DMS 273 treated with DMSO at 0.1 percent for 48 hours (cell line): Measurements from ENCODE around the gene PTEN.

Experiments
- DNase-seq: peaks from one replicate; lab custom pipeline; 2025; lab: John Stamatoyannopoulos, UW

The PTEN gene

GRCh38 chr10:87976101-87976743, 112.8 kb downstream of the PTEN start:
- no peak for DNase-seq

- no peak for DNase-seq
These were observed 114.7 kb downstream of the PTEN start for GRCh38 chr10:87978166-87978565.

- DNase-seq: no peak
These were observed 116.4 kb downstream of the PTEN start for GRCh38 chr10:87979847-87980246.

- no peak for DNase-seq
These were observed 120.3 kb downstream of the PTEN start for GRCh38 chr10:87983716-87984115.

- DNase-seq: no peak
These were observed 123.8 kb downstream of the PTEN start for GRCh38 chr10:87987206-87987605.

- no peak for DNase-seq
These were observed 128.5 kb downstream of the PTEN start for GRCh38 chr10:87991946-87992345.

GRCh38 chr10:88004451-88004850, 141.0 kb downstream of the PTEN start:
- no peak for DNase-seq

- no peak for DNase-seq
These were observed 142.8 kb downstream of the PTEN start for GRCh38 chr10:88006261-88006660.

- DNase-seq: no peak
These were observed 145.5 kb downstream of the PTEN start for GRCh38 chr10:88008866-88009470.

GRCh38 chr10:88012641-88013040, 149.2 kb downstream of the PTEN start:
- DNase-seq: no peak

- no peak for DNase-seq
These were observed 154.4 kb downstream of the PTEN start for GRCh38 chr10:88017781-88018180.

GRCh38 chr10:88019753-88020152, 156.3 kb downstream of the PTEN start:
- no peak for DNase-seq
